C4-2B (cell line): ENCODE data around the gene DISP3.

Source experiments
- ZFX ChIP-seq: fragments of 450-650 bp; IDR thresholded peaks from 2 replicates; pipeline ENCODE4 v1.6.1; 2017
- TF ChIP-seq, protein P1 (sequence below): fragments of 450-650 bp; conservative IDR thresholded peaks from 2 replicates; pipeline ENCODE4 v1.5.1; 2017; ENCODE audit warnings: mild to moderate bottlenecking

DNA sequence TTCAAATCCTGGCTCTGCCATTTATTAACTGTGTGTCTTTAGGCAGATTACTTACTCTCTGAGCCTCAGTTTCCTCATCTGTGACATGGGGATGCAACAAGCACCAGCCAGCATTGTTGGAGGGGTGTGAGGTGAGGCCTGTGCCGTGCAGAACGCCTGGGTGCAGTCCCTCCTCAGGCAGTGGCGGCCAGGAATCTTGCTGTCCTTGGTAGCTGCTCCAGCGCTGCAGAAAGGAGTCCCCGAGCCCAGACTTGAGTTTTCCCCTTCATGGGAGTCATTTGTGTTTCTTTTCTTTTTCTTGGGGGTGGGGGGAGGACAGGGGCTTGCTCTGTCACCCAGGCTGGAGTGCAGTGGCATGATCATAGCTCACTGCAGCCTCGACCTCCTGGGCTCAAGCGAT lies 46.6 kb downstream of the DISP3 start:
- TF ChIP-seq, protein P1, sequence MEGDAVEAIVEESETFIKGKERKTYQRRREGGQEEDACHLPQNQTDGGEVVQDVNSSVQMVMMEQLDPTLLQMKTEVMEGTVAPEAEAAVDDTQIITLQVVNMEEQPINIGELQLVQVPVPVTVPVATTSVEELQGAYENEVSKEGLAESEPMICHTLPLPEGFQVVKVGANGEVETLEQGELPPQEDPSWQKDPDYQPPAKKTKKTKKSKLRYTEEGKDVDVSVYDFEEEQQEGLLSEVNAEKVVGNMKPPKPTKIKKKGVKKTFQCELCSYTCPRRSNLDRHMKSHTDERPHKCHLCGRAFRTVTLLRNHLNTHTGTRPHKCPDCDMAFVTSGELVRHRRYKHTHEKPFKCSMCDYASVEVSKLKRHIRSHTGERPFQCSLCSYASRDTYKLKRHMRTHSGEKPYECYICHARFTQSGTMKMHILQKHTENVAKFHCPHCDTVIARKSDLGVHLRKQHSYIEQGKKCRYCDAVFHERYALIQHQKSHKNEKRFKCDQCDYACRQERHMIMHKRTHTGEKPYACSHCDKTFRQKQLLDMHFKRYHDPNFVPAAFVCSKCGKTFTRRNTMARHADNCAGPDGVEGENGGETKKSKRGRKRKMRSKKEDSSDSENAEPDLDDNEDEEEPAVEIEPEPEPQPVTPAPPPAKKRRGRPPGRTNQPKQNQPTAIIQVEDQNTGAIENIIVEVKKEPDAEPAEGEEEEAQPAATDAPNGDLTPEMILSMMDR = no peak
- TF ChIP-seq ZFX = no peak
